Esophagus muscularis mucosa (tissue), 4 donors: ENCODE data around the gene DLL3. TPM values are rescaled to one million over a fixed set of nuclear protein-coding genes. Genes with fewer than 3 reads are reported as not detected.

ENCODE experiments used
- DNase-seq: peaks from one replicate; pipeline ENCODE4 v3.0.0-alpha.2; 2017; ENCODE audit errors: extremely low spot score
- H3K27ac ChIP-seq, 4 donors: fragments of 200-600 bp; sonication (generic); replicated peaks in 1 of 4; 1 replicate in 3 of 4; 2 replicates in 1 of 4; pipeline ENCODE4 v1.5.1; 2016 to 2019; ENCODE audit warnings: mild to moderate bottlenecking in 1 of 4
- H3K27me3 ChIP-seq, 4 donors: fragments of 200-600 bp; sonication (generic); one replicate each; pipeline versions ENCODE4 v1.5.1 to v1.6.0; 2016 to 2019
- H3K36me3 ChIP-seq, 4 donors: fragments of 200-600 bp; sonication (generic); one replicate each; pipeline ENCODE4 v1.5.1; 2016 to 2019
- H3K4me1 ChIP-seq, 4 donors: fragments of 200-600 bp; sonication (generic); one replicate each; pipeline ENCODE4 v1.5.1; 2016 to 2019
- H3K4me3 ChIP-seq, 4 donors: fragments of 200-600 bp; sonication (generic); 1 replicate in 2 of 4; 2 replicates in 2 of 4; pipeline ENCODE4 v1.5.1; 2016 to 2019; ENCODE audit warnings: mild to moderate bottlenecking in 4 of 4, moderate library complexity in 1 of 4
- H3K9me3 ChIP-seq, 4 donors: fragments of 200-600 bp; sonication (generic); 1 replicate in 3 of 4; 2 replicates in 1 of 4; pipeline ENCODE4 v1.5.1; 2016 to 2019
- CTCF ChIP-seq, 3 experiments: fragments of 200-600 bp in 2 of 3; fragments of 450-650 bp in 1 of 3; sonication (generic) in 2 of 3; IDR thresholded peaks; one replicate each; pipeline ENCODE4 v1.5.1; 2017 to 2019; ENCODE audit warnings: antibody characterized with exemption in 3 of 3, mild to moderate bottlenecking in 2 of 3, moderate library complexity in 1 of 3
- EP300 ChIP-seq: sonication (generic); formaldehyde crosslinking; IDR thresholded peaks from one replicate; pipeline ENCODE4 v1.6.1; 2017; ENCODE audit warnings: antibody characterized with exemption
- POLR2A ChIP-seq: fragments of 450-650 bp; IDR thresholded peaks from one replicate; pipeline ENCODE4 v1.6.1; 2017; ENCODE audit warnings: antibody characterized with exemption, moderate library complexity, mild to moderate bottlenecking, low read depth
- POLR2AphosphoS5 ChIP-seq, 2 donors: sonication (generic); formaldehyde crosslinking; IDR thresholded peaks; one replicate each; pipeline ENCODE4 v1.6.1; 2017; ENCODE audit warnings: antibody characterized with exemption in 2 of 2
- WGBS: methylation state at CpG from one replicate; pipeline ENCODE4 v1.1.5; 2018; 5-methylcytosine and 5-hydroxymethylcytosine counted together
- intact Hi-C: fragments of 100-400 bp; cut with DNase I; formaldehyde crosslinking; loops from one replicate; pipeline ENCODE4 v1.15.1; 2023
- total RNA-seq, 4 donors: library from RNA; depleted of rRNA; stranded (reverse); fragments of >200 nt; gene quantifications; one replicate each; pipeline versions ENCODE4 v1.1.0 to v1.2.1, GENCODE V29; 2016

The DLL3 gene
- total RNA-seq, 4 donors from 2014 or later: not detected

GRCh38 chr19:39497996-39498797 is 550 bp upstream of the DLL3 start:
- WGBS: 2% methylated on average over 32 of the region's 40 CpGs
- intact Hi-C loops: no loop called here
- Histone ChIP-seq H3K9me3 (peaks cover 0 to 3% (median 0%) of the 10 kb centered on the region in 4 donors), H3K4me1 (peaks cover 19 to 30% (median 27%) of the 10 kb centered on the region in 4 donors), H3K36me3 (no peaks in the 10 kb centered on the region), H3K27ac (no peak overlapping the region), H3K27me3 (peaks cover 0 to 75% (median 31%) of the 10 kb centered on the region in 4 donors), H3K4me3 (peak overlapping the region in 3 of 4 donors; percentile 0 to 23 (median 12))
- no peak for DNase-seq
- TF ChIP-seq EP300 (no peak), CTCF (IDR thresholded peaks at IDR 0.05) (peak; percentile 21 to 41 (median 28))

GRCh38 chr19:39499932-39500331 is 1.2 kb downstream of the DLL3 start:
- DNase-seq: no peak
- Histone ChIP-seq H3K27me3 (peaks cover 0 to 92% (median 48%) of the 10 kb centered on the region in 4 donors), H3K36me3 (no peaks in the 10 kb centered on the region), H3K4me1 (peaks cover 19 to 31% (median 27%) of the 10 kb centered on the region in 4 donors), H3K4me3 (no peak overlapping the region), H3K9me3 (peaks cover 0 to 3% (median 0%) of the 10 kb centered on the region in 4 donors), H3K27ac (no peak overlapping the region)
- TF ChIP-seq EP300 (no peak), CTCF (IDR thresholded peaks at IDR 0.05) (no peak), POLR2A (no peak), POLR2AphosphoS5 (IDR thresholded peaks at IDR 0.05) (no peak)
- WGBS: 86% methylated on average over 8 of the region's 8 CpGs
- intact Hi-C loops: no loop called here

GRCh38 chr19:39500543-39500942 is 1.8 kb downstream of the DLL3 start:
- H3K36me3 ChIP-seq: no peaks in the 10 kb centered on the region
- H3K9me3 ChIP-seq: peaks cover 0 to 3% (median 0%) of the 10 kb centered on the region in 4 donors

GRCh38 chr19:39501340-39501739 is 2.6 kb downstream of the DLL3 start:
- peaks cover 0 to 100% (median 61%) of the 10 kb centered on the region in 4 donors for H3K27me3 ChIP-seq

More at GRCh38 chr19:39500543-39500942, 1.8 kb downstream of the DLL3 start:
- peaks cover 0 to 98% (median 54%) of the 10 kb centered on the region in 4 donors for H3K27me3 ChIP-seq
- TF ChIP-seq CTCF (IDR thresholded peaks at IDR 0.05) (no peak), POLR2AphosphoS5 (IDR thresholded peaks at IDR 0.05) (no peak), EP300 (no peak), POLR2A (no peak)
- H3K4me3 ChIP-seq: no peak overlapping the region
- H3K27ac ChIP-seq: no peak overlapping the region
- no peak for DNase-seq
- H3K4me1 ChIP-seq: peaks cover 19 to 31% (median 27%) of the 10 kb centered on the region in 4 donors
- 44% methylated on average over 4 of the region's 4 CpGs for WGBS
- intact Hi-C loops: no loop called here

More at GRCh38 chr19:39501340-39501739, 2.6 kb downstream of the DLL3 start:
- no peak for TF ChIP-seq EP300
- TF ChIP-seq CTCF (IDR thresholded peaks at IDR 0.05): no peak
- no peak for TF ChIP-seq POLR2AphosphoS5 (IDR thresholded peaks at IDR 0.05)
- no peak for TF ChIP-seq POLR2A
- WGBS: 75% methylated on average over 5 of the region's 5 CpGs
- no peak overlapping the region for H3K27ac ChIP-seq
- H3K4me3 ChIP-seq: no peak overlapping the region
- intact Hi-C loops: no loop called here
- H3K36me3 ChIP-seq: no peaks in the 10 kb centered on the region
- H3K9me3 ChIP-seq: peaks cover 0 to 3% (median 0%) of the 10 kb centered on the region in 4 donors
- H3K4me1 ChIP-seq: peaks cover 19 to 31% (median 27%) of the 10 kb centered on the region in 4 donors
- no peak for DNase-seq
